ENCODE results near the gene NSMF. TPM values are rescaled to one million over a fixed set of nuclear protein-coding genes. Genes with fewer than 3 reads are reported as not detected.
"Not testable (repeated sequence)": the region's sequence is repeated elsewhere in the genome, so short reads cannot be mapped to it uniquely, and the experiment has no call there.

Gene NSMF
- total and polyA plus RNA-seq, 5 experiments from 2014 or later = 7.7 to 19.3 (median 14.7) TPM

- H3K4me3 Mint-ChIP-seq = no peak overlapping the region
- H3K27ac Mint-ChIP-seq = no peak overlapping the region
- H3K36me3 Mint-ChIP-seq = peaks cover 0 to 15% (median 13%) of the 10 kb centered on the region in 3 donors
- ATAC-seq (no peak), DNase-seq (no peak)
- H3K27me3 Mint-ChIP-seq = no peaks in the 10 kb centered on the region
- POLR2A ChIA-PET = interaction anchor here (2.0 kb wide), 1 partner anchor 17 kb away, joined by 6 read pairs; no protein-coding TSS in a partner anchor
- peaks cover 6 to 27% (median 13%) of the 10 kb centered on the region in 9 donors for H3K9me3 Mint-ChIP-seq
- peaks cover 0 to 9% (median 3%) of the 10 kb centered on the region in 4 donors for H3K4me1 Mint-ChIP-seq
Measured at GRCh38 chr9:137478613-137478961, 19.5 kb upstream of the NSMF start.

GRCh38 chr9:137477778-137478612, 18.9 kb upstream of the NSMF start:
- DNase-seq (no peak), ATAC-seq (no peak)
- Mint-ChIP-seq H3K27ac (no peak overlapping the region), H3K4me1 (peaks cover 0 to 9% (median 3%) of the 10 kb centered on the region in 4 donors), H3K36me3 (peaks cover 0 to 18% (median 15%) of the 10 kb centered on the region in 3 donors), H3K9me3 (peaks cover 6 to 30% (median 19%) of the 10 kb centered on the region in 9 donors), H3K27me3 (no peaks in the 10 kb centered on the region), H3K4me3 (no peak overlapping the region)
- POLR2A ChIA-PET = interaction anchor here (2.0 kb wide), 1 partner anchor 16 kb away, joined by 6 read pairs; no protein-coding TSS in a partner anchor

- POLR2A ChIA-PET = interaction anchor here (0.9 kb wide), 1 partner anchor 14 kb away, joined by 3 read pairs; no protein-coding TSS in a partner anchor
- no peak for DNase-seq
Measured at GRCh38 chr9:137476856-137477255, 17.7 kb upstream of the NSMF start.

GRCh38 chr9:137475666-137476065, 16.5 kb upstream of the NSMF start:
- peaks cover 6 to 36% (median 23%) of the 10 kb centered on the region in 9 donors for H3K9me3 Mint-ChIP-seq
- H3K4me3 Mint-ChIP-seq = no peak overlapping the region
- no peak overlapping the region for H3K27ac Mint-ChIP-seq
- no peak for ATAC-seq
- POLR2A ChIA-PET = no interaction called here
- DNase-seq = no peak
- H3K27me3 Mint-ChIP-seq = peaks cover 0 to 2% (median 0%) of the 10 kb centered on the region in 5 donors
- H3K4me1 Mint-ChIP-seq = peaks cover 3 to 6% (median 4%) of the 10 kb centered on the region in 4 donors
- peaks cover 0 to 21% (median 15%) of the 10 kb centered on the region in 3 donors for H3K36me3 Mint-ChIP-seq

More at GRCh38 chr9:137476856-137477255, 17.7 kb upstream of the NSMF start:
- H3K36me3 Mint-ChIP-seq = peaks cover 0 to 21% (median 15%) of the 10 kb centered on the region in 3 donors
- H3K4me3 Mint-ChIP-seq = no peak overlapping the region
- H3K27ac Mint-ChIP-seq = no peak overlapping the region
- H3K4me1 Mint-ChIP-seq = peaks cover 0 to 4% (median 1%) of the 10 kb centered on the region in 4 donors
- peaks cover 6 to 32% (median 20%) of the 10 kb centered on the region in 9 donors for H3K9me3 Mint-ChIP-seq
- H3K27me3 Mint-ChIP-seq = no peaks in the 10 kb centered on the region
- no peak for ATAC-seq

GRCh38 chr9:137474271-137474670, 15.1 kb upstream of the NSMF start:
- POLR2A ChIA-PET = interaction anchor here (0.5 kb wide), 1 partner anchor 217 kb away, joined by 3 read pairs; no protein-coding TSS in a partner anchor
- peaks cover 0 to 21% (median 15%) of the 10 kb centered on the region in 3 donors for H3K36me3 Mint-ChIP-seq
- ATAC-seq (no peak), DNase-seq (peak in 1 of 10 donors; percentile 45)
- peaks cover 7 to 9% (median 8%) of the 10 kb centered on the region in 4 donors for H3K4me1 Mint-ChIP-seq
- peak overlapping the region in 1 of 10 donors; percentile 83 for H3K27ac Mint-ChIP-seq
- H3K4me3 Mint-ChIP-seq = no peak overlapping the region
- H3K27me3 Mint-ChIP-seq = peaks cover 0 to 4% (median 0%) of the 10 kb centered on the region in 5 donors
- peaks cover 6 to 36% (median 23%) of the 10 kb centered on the region in 9 donors for H3K9me3 Mint-ChIP-seq

- ATAC-seq = peak in 1 of 2 donors; percentile 63
- peaks cover 8 to 18% (median 9%) of the 10 kb centered on the region in 4 donors for H3K4me1 Mint-ChIP-seq
- H3K9me3 Mint-ChIP-seq = peaks cover 2 to 29% (median 18%) of the 10 kb centered on the region in 9 donors
- peaks cover 0 to 14% (median 10%) of the 10 kb centered on the region in 3 donors for H3K36me3 Mint-ChIP-seq
- H3K27me3 Mint-ChIP-seq = peaks cover 0 to 8% (median 0%) of the 10 kb centered on the region in 5 donors
- H3K27ac Mint-ChIP-seq = peak overlapping the region in 2 of 10 donors; percentile 3 to 49
- no peak for DNase-seq
- POLR2A ChIA-PET = interaction anchor here (0.6 to 0.7 kb wide), 2 partner anchors 40 to 210 kb away, joined by 3 to 4 read pairs; no protein-coding TSS in a partner anchor
- peak overlapping the region in 3 of 10 donors; percentile 20 to 58 (median 58) for H3K4me3 Mint-ChIP-seq
Measured at GRCh38 chr9:137470785-137471184, 11.7 kb upstream of the NSMF start.

GRCh38 chr9:137467896-137468295, 8.8 kb upstream of the NSMF start:
- ATAC-seq = no peak
- no peak for DNase-seq
- Mint-ChIP-seq H3K4me1 (peaks cover 10 to 24% (median 14%) of the 10 kb centered on the region in 4 donors), H3K27ac (no peak overlapping the region), H3K27me3 (peaks cover 0 to 8% (median 0%) of the 10 kb centered on the region in 5 donors), H3K4me3 (no peak overlapping the region), H3K36me3 (peaks cover 0 to 2% (median 2%) of the 10 kb centered on the region in 3 donors), H3K9me3 (peaks cover 0 to 7% (median 0%) of the 10 kb centered on the region in 9 donors)
- POLR2A ChIA-PET = no interaction called here

- no peak for ATAC-seq
- POLR2A ChIA-PET = no interaction called here
- Mint-ChIP-seq H3K36me3 (peaks cover 0 to 2% (median 0%) of the 10 kb centered on the region in 3 donors), H3K4me3 (no peak overlapping the region), H3K9me3 (peaks cover 0 to 4% (median 0%) of the 10 kb centered on the region in 9 donors), H3K27me3 (peaks cover 0 to 8% (median 0%) of the 10 kb centered on the region in 5 donors), H3K4me1 (peaks cover 12 to 29% (median 15%) of the 10 kb centered on the region in 4 donors), H3K27ac (peak overlapping the region in 1 of 10 donors; percentile 70)
- no peak for DNase-seq
Measured at GRCh38 chr9:137467161-137467581, 8.0 kb upstream of the NSMF start.

GRCh38 chr9:137466389-137467085, 7.4 kb upstream of the NSMF start:
- peak in 1 of 10 donors; percentile 59 for DNase-seq
- POLR2A ChIA-PET, ATAC-seq, H3K27me3 Mint-ChIP-seq, H3K9me3 Mint-ChIP-seq, H3K36me3 Mint-ChIP-seq: not testable (repeated sequence)
- H3K4me1 Mint-ChIP-seq = peaks cover 10 to 33% (median 18%) of the 10 kb centered on the region in 4 donors
- peak overlapping the region in 3 of 10 donors; percentile 40 to 70 (median 65) for H3K27ac Mint-ChIP-seq
- H3K4me3 Mint-ChIP-seq = peak overlapping the region in 2 of 10 donors; percentile 26 to 31

GRCh38 chr9:137465720-137466388, 6.7 kb upstream of the NSMF start:
- Mint-ChIP-seq H3K27ac (peak overlapping the region in 5 of 10 donors; percentile 20 to 65 (median 49)), H3K27me3 (peaks cover 0 to 8% (median 0%) of the 10 kb centered on the region in 5 donors), H3K9me3 (no peaks in the 10 kb centered on the region), H3K4me1 (peaks cover 8 to 38% (median 18%) of the 10 kb centered on the region in 4 donors), H3K4me3 (peak overlapping the region in 3 of 10 donors; percentile 15 to 49 (median 15)), H3K36me3 (peaks cover 0 to 2% (median 0%) of the 10 kb centered on the region in 3 donors)
- POLR2A ChIA-PET = no interaction called here
- ATAC-seq (no peak), DNase-seq (no peak)

- Mint-ChIP-seq H3K27ac (no peak overlapping the region), H3K4me3 (no peak overlapping the region), H3K27me3 (peaks cover 0 to 7% (median 0%) of the 10 kb centered on the region in 5 donors), H3K9me3 (no peaks in the 10 kb centered on the region), H3K36me3 (peaks cover 0 to 2% (median 0%) of the 10 kb centered on the region in 3 donors), H3K4me1 (peaks cover 6 to 40% (median 16%) of the 10 kb centered on the region in 4 donors)
- POLR2A ChIA-PET = no interaction called here
- peak in 1 of 10 donors; percentile 52 for DNase-seq
- no peak for ATAC-seq
Measured at GRCh38 chr9:137465000-137465719, 6.0 kb upstream of the NSMF start.

All from naive thymus-derived CD8-positive, alpha-beta T cell (primary cell).